Gastrocnemius medialis (tissue), 4 donors: ENCODE results near the gene C20orf202. TPM values are rescaled to one million over a fixed set of nuclear protein-coding genes. Genes with fewer than 3 reads are reported as not detected.

Experiments
- ATAC-seq, 2 donors: fragments of 150-250 bp; one replicate each; pipeline ENCODE4 v1.9.1; 2016
- DNase-seq, 2 donors: peaks; one replicate each; pipeline ENCODE4 v3.0.0-alpha.2; 2019
- H3K27ac ChIP-seq, 4 donors: fragments of 200-600 bp; sonication (generic); 1 replicate in 1 of 4; 2 replicates in 3 of 4; pipeline ENCODE4 v1.5.1; 2016 to 2018; ENCODE audit warnings: mild to moderate bottlenecking in 2 of 4, moderate library complexity in 1 of 4
- H3K27me3 ChIP-seq, 3 donors: fragments of 200-600 bp; sonication (generic) in 2 of 3; 1 replicate in 1 of 3; 2 replicates in 2 of 3; pipeline versions ENCODE4 v1.5.1 to v1.6.0; 2016 to 2019; ENCODE audit warnings: mild to moderate bottlenecking in 1 of 3, moderate library complexity in 1 of 3
- H3K36me3 ChIP-seq, 2 donors: fragments of 200-600 bp; sonication (generic) in 1 of 2; one replicate each; pipeline ENCODE4 v1.5.1; 2017 to 2018
- H3K4me1 ChIP-seq, 2 donors: fragments of 200-600 bp; sonication (generic) in 1 of 2; one replicate each; pipeline ENCODE4 v1.5.1; 2016 to 2017; ENCODE audit warnings: mild to moderate bottlenecking in 2 of 2
- H3K4me3 ChIP-seq, 4 donors: fragments of 200-600 bp; sonication (generic) in 3 of 4; 1 replicate in 1 of 4; 2 replicates in 3 of 4; pipeline ENCODE4 v1.5.1; 2016 to 2019; ENCODE audit warnings: mild to moderate bottlenecking in 2 of 4
- H3K9me3 ChIP-seq, 3 donors: fragments of 200-600 bp; sonication (generic) in 2 of 3; 1 replicate in 1 of 3; 2 replicates in 2 of 3; pipeline ENCODE4 v1.5.1; 2016 to 2019
- POLR2A ChIP-seq, 2 donors: fragments of 450-650 bp; IDR thresholded peaks; one replicate each; pipeline ENCODE4 v1.6.1; 2017; ENCODE audit warnings: antibody characterized with exemption in 2 of 2, mild to moderate bottlenecking in 2 of 2, moderate library complexity in 2 of 2
- in situ Hi-C, 4 donors: fragments of 200-750 bp; cut with MboI; loops; one replicate each; pipeline versions ENCODE4 v1.15.0 to v1.8.0; 2017; ENCODE audit warnings: low sequenced_read_pairs in 4 of 4
- intact Hi-C: fragments of 100-400 bp; cut with DNase I; formaldehyde crosslinking; loops from one replicate; pipeline ENCODE4 v1.15.1; 2023; ENCODE audit warnings: low total_unique reads
- total RNA-seq, 4 donors: library from RNA; depleted of rRNA; stranded (reverse); fragments of >200 nt; gene quantifications; one replicate each; pipeline versions ENCODE4 v1.1.0 to v1.2.3, GENCODE V29; 2016
- TF ChIP-seq, protein P1 (sequence below), 5 experiments: fragments of 450-650 bp in 3 of 5; fragments of 200-600 bp in 2 of 5; sonication (generic) in 2 of 5; IDR thresholded peaks in 4 of 5; conservative IDR thresholded peaks in 1 of 5; 1 replicate in 4 of 5; 2 replicates in 1 of 5; pipeline ENCODE4 v1.5.1; 2016 to 2019; ENCODE audit warnings: antibody characterized with exemption in 5 of 5, mild to moderate bottlenecking in 3 of 5, moderate library complexity in 3 of 5

The C20orf202 gene
- total RNA-seq, 4 donors from 2014 or later: 0.24 TPM; not detected in 3

DNA sequence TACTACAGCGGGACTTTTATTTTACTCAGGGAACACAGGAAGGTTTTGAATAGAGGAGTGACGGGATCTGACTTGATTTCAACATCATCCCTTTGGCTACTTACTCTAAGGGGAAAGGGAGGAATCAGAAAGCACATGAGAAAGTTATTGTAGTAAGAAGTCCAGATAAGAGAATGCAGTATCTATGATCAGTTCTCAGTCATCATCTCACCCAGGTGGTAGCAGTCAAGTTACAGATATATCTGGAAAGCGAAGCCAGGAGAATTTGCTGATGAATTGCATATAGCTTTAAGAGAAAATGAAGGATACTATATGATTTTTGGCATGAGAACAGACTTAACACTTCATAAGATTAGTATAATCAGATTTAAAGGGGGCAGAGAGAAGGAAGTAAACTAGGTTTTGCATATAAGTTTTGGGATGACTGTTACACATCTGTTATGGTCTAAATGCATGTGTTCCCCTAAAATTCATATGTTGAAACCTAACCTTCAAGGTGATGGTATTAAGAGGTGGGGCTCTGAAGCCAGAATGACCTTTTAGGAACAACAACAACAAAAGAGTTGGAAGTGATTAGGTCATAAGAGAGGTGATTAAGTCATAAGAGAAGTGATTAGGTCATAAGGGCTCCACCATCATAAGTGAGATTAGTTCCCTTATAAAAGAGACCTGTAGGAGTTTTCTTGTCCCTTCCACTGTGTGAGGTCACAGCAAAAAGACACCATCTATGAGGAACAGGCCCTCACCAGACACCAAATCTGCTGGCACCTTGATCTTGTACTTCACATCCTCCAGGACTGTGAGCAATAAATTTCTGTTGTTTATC lies 29.2 kb downstream of the C20orf202 start:
- DNase-seq (no peak), ATAC-seq (no peak)
- no peak overlapping the region for H3K27ac ChIP-seq
- H3K36me3 ChIP-seq: no peaks in the 10 kb centered on the region
- peaks cover 1 to 17% (median 11%) of the 10 kb centered on the region in 3 donors for H3K27me3 ChIP-seq
- TF ChIP-seq, protein P1, sequence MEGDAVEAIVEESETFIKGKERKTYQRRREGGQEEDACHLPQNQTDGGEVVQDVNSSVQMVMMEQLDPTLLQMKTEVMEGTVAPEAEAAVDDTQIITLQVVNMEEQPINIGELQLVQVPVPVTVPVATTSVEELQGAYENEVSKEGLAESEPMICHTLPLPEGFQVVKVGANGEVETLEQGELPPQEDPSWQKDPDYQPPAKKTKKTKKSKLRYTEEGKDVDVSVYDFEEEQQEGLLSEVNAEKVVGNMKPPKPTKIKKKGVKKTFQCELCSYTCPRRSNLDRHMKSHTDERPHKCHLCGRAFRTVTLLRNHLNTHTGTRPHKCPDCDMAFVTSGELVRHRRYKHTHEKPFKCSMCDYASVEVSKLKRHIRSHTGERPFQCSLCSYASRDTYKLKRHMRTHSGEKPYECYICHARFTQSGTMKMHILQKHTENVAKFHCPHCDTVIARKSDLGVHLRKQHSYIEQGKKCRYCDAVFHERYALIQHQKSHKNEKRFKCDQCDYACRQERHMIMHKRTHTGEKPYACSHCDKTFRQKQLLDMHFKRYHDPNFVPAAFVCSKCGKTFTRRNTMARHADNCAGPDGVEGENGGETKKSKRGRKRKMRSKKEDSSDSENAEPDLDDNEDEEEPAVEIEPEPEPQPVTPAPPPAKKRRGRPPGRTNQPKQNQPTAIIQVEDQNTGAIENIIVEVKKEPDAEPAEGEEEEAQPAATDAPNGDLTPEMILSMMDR (IDR thresholded peaks at IDR 0.05 in 4 of 5, conservative IDR thresholded peaks at IDR 0.05 in 1 of 5): no peak
- TF ChIP-seq POLR2A (IDR thresholded peaks at IDR 0.05): no peak
- no peak overlapping the region for H3K4me3 ChIP-seq
- in situ Hi-C loops: no loop called here
- H3K4me1 ChIP-seq: no peaks in the 10 kb centered on the region
- no peaks in the 10 kb centered on the region for H3K9me3 ChIP-seq
- intact Hi-C loops: no loop called here

DNA sequence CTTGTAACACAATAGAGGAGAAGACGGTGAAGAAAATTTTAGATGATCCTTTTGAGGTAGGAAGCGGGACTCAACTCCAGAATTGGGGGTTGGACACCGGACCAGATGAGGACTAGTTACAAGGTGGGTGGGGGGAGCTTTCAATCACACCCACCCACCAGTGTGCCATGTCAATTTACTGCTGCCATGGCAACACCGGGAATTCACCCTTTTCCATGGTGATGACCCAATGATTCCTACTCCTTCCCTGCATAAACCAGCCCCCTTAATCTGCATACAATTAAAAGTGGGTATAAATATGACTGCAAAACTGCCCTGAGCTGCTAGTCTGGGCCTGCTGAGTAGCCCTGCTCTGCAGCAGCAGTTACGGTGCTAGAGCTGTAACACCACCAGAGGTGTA lies 37.3 kb downstream of the C20orf202 start:
- intact Hi-C loops (no loop called here), in situ Hi-C loops (no loop called here)
- Histone ChIP-seq H3K27me3 (no peaks in the 10 kb centered on the region), H3K36me3 (no peaks in the 10 kb centered on the region), H3K9me3 (no peaks in the 10 kb centered on the region), H3K4me3 (no peak overlapping the region), H3K27ac (no peak overlapping the region), H3K4me1 (no peaks in the 10 kb centered on the region)
- DNase-seq (no peak), ATAC-seq (no peak)
- TF ChIP-seq, protein P1 (IDR thresholded peaks at IDR 0.05 in 4 of 5, conservative IDR thresholded peaks at IDR 0.05 in 1 of 5): no peak
- no peak for TF ChIP-seq POLR2A (IDR thresholded peaks at IDR 0.05)

DNA sequence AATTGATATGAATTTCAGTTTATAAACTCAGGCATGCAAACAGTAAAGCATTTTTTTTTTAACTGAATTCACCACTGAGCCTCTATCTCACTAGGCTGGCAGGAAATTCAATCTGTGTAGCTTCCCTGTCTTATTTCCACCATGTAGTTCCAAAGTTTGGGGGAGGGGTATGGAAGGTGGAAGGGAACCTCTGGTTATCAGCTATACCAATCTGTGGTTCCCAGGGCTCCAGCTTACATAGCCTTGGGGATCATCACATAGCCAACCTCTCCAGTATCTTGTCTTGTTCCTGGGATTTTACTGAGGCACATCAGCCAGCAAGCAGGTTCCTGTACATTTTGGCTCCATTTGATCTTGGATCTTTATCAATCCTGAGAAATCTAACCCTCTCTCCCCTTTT lies 38.2 kb downstream of the C20orf202 start:
- TF ChIP-seq POLR2A (IDR thresholded peaks at IDR 0.05): no peak
- TF ChIP-seq, protein P1 (IDR thresholded peaks at IDR 0.05 in 4 of 5, conservative IDR thresholded peaks at IDR 0.05 in 1 of 5): no peak
- Histone ChIP-seq H3K36me3 (no peaks in the 10 kb centered on the region), H3K9me3 (no peaks in the 10 kb centered on the region), H3K4me1 (no peaks in the 10 kb centered on the region), H3K27ac (no peak overlapping the region), H3K27me3 (no peaks in the 10 kb centered on the region), H3K4me3 (no peak overlapping the region)
- ATAC-seq (no peak), DNase-seq (no peak)
- in situ Hi-C loops: no loop called here
- intact Hi-C loops: no loop called here

DNA sequence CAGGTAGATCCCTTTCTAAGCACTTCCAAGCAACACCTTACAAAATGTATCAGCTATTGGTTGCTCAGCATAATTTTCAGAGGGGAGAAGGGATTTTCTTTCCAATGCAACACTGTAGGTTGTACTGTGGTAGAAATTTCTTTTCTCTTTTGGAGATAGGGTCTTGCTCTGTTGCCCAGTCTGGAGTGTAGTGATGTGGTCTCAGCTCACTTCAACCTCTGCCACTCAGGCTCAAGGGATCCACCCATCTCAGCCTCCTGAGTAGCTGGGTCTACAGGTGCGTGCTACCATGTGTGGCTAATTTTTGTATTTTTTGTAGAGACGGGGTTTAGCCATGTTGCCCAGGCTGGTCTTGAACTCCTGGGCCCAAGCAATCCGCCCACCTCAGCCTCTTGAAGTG lies 38.8 kb downstream of the C20orf202 start:
- Histone ChIP-seq H3K9me3 (no peaks in the 10 kb centered on the region), H3K27me3 (no peaks in the 10 kb centered on the region), H3K4me1 (no peaks in the 10 kb centered on the region), H3K4me3 (no peak overlapping the region), H3K36me3 (no peaks in the 10 kb centered on the region), H3K27ac (no peak overlapping the region)
- intact Hi-C loops: no loop called here
- DNase-seq: no peak
- in situ Hi-C loops: no loop called here
- ATAC-seq: no peak
- no peak for TF ChIP-seq POLR2A (IDR thresholded peaks at IDR 0.05)
- TF ChIP-seq, protein P1 (IDR thresholded peaks at IDR 0.05 in 4 of 5, conservative IDR thresholded peaks at IDR 0.05 in 1 of 5): no peak
